Astrocyte of the hippocampus (primary cell): Measurements from ENCODE around the gene ADTRP.
A peak's percentile ranks its signal among the peaks of the same experiment; 100 is the strongest.

Experiments used
- DNase-seq: peaks from one replicate; pipeline ENCODE4 v3.0.0; 2011; ENCODE audit warnings: low read depth, low spot score

Gene ADTRP

GRCh38 chr6:11773581-11773980 lies 5.0 kb downstream of the ADTRP start:
- DNase-seq, result no peak

GRCh38 chr6:11773013-11773412 lies 5.6 kb downstream of the ADTRP start:
- DNase-seq, result no peak

- DNase-seq, result peak; percentile 92
Observed at GRCh38 chr6:11772109-11772825, 6.3 kb downstream of the ADTRP start.

GRCh38 chr6:11771473-11772048 lies 7.0 kb downstream of the ADTRP start:
- no peak for DNase-seq

- peak; percentile 84 for DNase-seq
Observed at GRCh38 chr6:11770546-11771466, 7.8 kb downstream of the ADTRP start.

GRCh38 chr6:11769811-11770545 lies 8.6 kb downstream of the ADTRP start:
- no peak for DNase-seq

- DNase-seq, result no peak
Observed at GRCh38 chr6:11769244-11769643, 9.4 kb downstream of the ADTRP start.

GRCh38 chr6:11767978-11768756 lies 10.4 kb downstream of the ADTRP start:
- DNase-seq, result no peak

- no peak for DNase-seq
Observed at GRCh38 chr6:11767458-11767857, 11.1 kb downstream of the ADTRP start.

- DNase-seq, result peak; percentile 95
Observed at GRCh38 chr6:11766589-11767450, 11.8 kb downstream of the ADTRP start.

- peak; percentile 52 for DNase-seq
Observed at GRCh38 chr6:11766043-11766442, 12.6 kb downstream of the ADTRP start.

- DNase-seq, result no peak
Observed at GRCh38 chr6:11764250-11764604, 14.4 kb downstream of the ADTRP start.

- DNase-seq, result no peak
Observed at GRCh38 chr6:11763460-11764249, 14.9 kb downstream of the ADTRP start.

GRCh38 chr6:11762794-11763459 lies 15.7 kb downstream of the ADTRP start:
- DNase-seq, result peak; percentile 42

- DNase-seq, result no peak
Observed at GRCh38 chr6:11761744-11762620, 16.6 kb downstream of the ADTRP start.

- DNase-seq, result no peak
Observed at GRCh38 chr6:11760015-11760473, 18.6 kb downstream of the ADTRP start.

- DNase-seq, result no peak
Observed at GRCh38 chr6:11758878-11759277, 19.7 kb downstream of the ADTRP start.

- DNase-seq, result no peak
Observed at GRCh38 chr6:11756726-11757125, 21.9 kb downstream of the ADTRP start.
